HepG2 (cell line): ENCODE results near the gene SASH1. TPM values are rescaled to one million over a fixed set of nuclear protein-coding genes. Genes with fewer than 3 reads are reported as not detected.
A peak's percentile ranks its signal among the peaks of the same experiment; 100 is the strongest.

ENCODE experiments used
- ATAC-seq: fragments of 200-7000 bp; cut with Tn5 transposase; 3 replicates; pipeline ENCODE4 v1.9.1; 2020; ENCODE audit warnings: mild to moderate bottlenecking, moderate library complexity
- BruUV-seq: library from RNA; stranded (reverse); fragments of 400-500 nt; replicated peaks from 2 replicates; lab custom pipeline; 2021; lab: Mats Ljungman, UMichigan
- CTCF ChIA-PET: fragments of 300-600 bp; formaldehyde crosslinking; extraction: SDS; loops from one replicate; lab custom pipeline; 2021; ENCODE audit warnings: low total read pairs, inconsistent platforms, low intra/inter-chr PET ratio; lab: Yijun Ruan, JAX
- POLR2A ChIA-PET: fragments of 350-600 bp; sonication (Branson Sonifier 250); formaldehyde crosslinking; loops from one replicate; lab custom pipeline; 2020; ENCODE audit warnings: antibody characterized with exemption, inconsistent platforms; lab: Yijun Ruan, JAX
- DNase-seq: peaks from one replicate; pipeline ENCODE4 v3.0.0-alpha.2; 2015; ENCODE audit warnings: low spot score
- FAIRE-seq: peaks from 3 replicates; lab custom pipeline; 2011; peaks lifted over from hg19 to GRCh38; lab: Jason Lieb, UNC
- H2AFZ ChIP-seq: one replicate; pipeline ENCODE4 v1.6.1; 2011; ENCODE audit warnings: low read length, inconsistent platforms
- H3K27ac ChIP-seq: fragments of 300-600 bp; 3 replicates; pipeline ENCODE4 v1.8.0; 2011; ENCODE audit warnings: mixed run types, mild to moderate bottlenecking, mixed read lengths, low read length, inconsistent platforms; ENCODE audit not compliant: insufficient read depth; ENCODE audit errors: extremely low read length
- H3K27me3 ChIP-seq, 2 experiments: fragments of 200-600 bp in 1 of 2; 2 replicates in 1 of 2; 3 replicates in 1 of 2; pipeline versions ENCODE4 v1.6.0 to v1.8.0; 2011; ENCODE audit warnings: low read length in 2 of 2, mild to moderate bottlenecking in 2 of 2, moderate library complexity in 2 of 2, inconsistent platforms in 1 of 2; ENCODE audit not compliant: insufficient read depth in 2 of 2, control insufficient read depth in 1 of 2
- H3K36me3 ChIP-seq, 2 experiments: fragments of 200-600 bp in 1 of 2; replicated peaks in 1 of 2; 2 replicates in 1 of 2; 3 replicates in 1 of 2; pipeline versions ENCODE4 v1.5.1 to v1.8.0; 2011; ENCODE audit warnings: low read length in 2 of 2, inconsistent platforms in 1 of 2; ENCODE audit not compliant: insufficient read depth in 2 of 2, control insufficient read depth in 1 of 2
- H3K4me1 ChIP-seq: 2 replicates; pipeline ENCODE4 v1.5.1; 2012; ENCODE audit warnings: low read length, inconsistent platforms; ENCODE audit not compliant: insufficient read depth
- H3K4me2 ChIP-seq: 2 replicates; pipeline ENCODE4 v1.6.0; 2011; ENCODE audit warnings: low read depth, low read length, inconsistent platforms
- H3K4me3 ChIP-seq, 3 experiments: fragments of 200-600 bp in 1 of 3; sonication (generic), shearing (Covaris generic) in 1 of 3; replicated peaks in 1 of 3; 2 replicates each; pipeline ENCODE4 v1.5.1; 2011 to 2016; ENCODE audit warnings: low read length in 3 of 3, inconsistent platforms in 2 of 3, low read depth in 2 of 3, mild to moderate bottlenecking in 2 of 3, control low read depth in 1 of 3, mixed read lengths in 1 of 3; ENCODE audit not compliant: insufficient read depth in 1 of 3
- H3K79me2 ChIP-seq: one replicate; pipeline ENCODE4 v1.6.1; 2011; ENCODE audit warnings: low read length, inconsistent platforms; ENCODE audit not compliant: insufficient read depth
- H3K9ac ChIP-seq: 2 replicates; pipeline ENCODE4 v1.6.0; 2011; ENCODE audit warnings: mild to moderate bottlenecking, low read depth, low read length, inconsistent platforms; ENCODE audit not compliant: insufficient read depth
- H3K9me3 ChIP-seq: 2 replicates; pipeline ENCODE4 v1.5.1; 2012; ENCODE audit warnings: mild to moderate bottlenecking, low read length
- H4K20me1 ChIP-seq: 2 replicates; pipeline ENCODE4 v1.6.0; 2011; ENCODE audit warnings: inconsistent platforms, mild to moderate bottlenecking, low read length, moderate library complexity; ENCODE audit not compliant: insufficient read depth
- ISX ChIP-seq: sonication (generic); formaldehyde crosslinking; conservative IDR thresholded peaks from 2 replicates; pipeline ENCODE4 v1.5.0; 2020; ENCODE audit warnings: missing genetic modification reagents
- KDM3A ChIP-seq: IDR thresholded peaks from 2 replicates; pipeline ENCODE4 v1.6.1; 2018; ENCODE audit warnings: low read depth, missing compliant biosample characterization
- NR1H2 ChIP-seq: sonication (generic); formaldehyde crosslinking; IDR thresholded peaks from 2 replicates; pipeline ENCODE4 v1.8.1; 2022; ENCODE audit warnings: low read depth, missing genetic modification reagents, borderline replicate concordance
- ONECUT2 ChIP-seq: sonication (generic); formaldehyde crosslinking; IDR thresholded peaks from 2 replicates; pipeline ENCODE4 v1.4.0; 2020; ENCODE audit warnings: missing genetic modification reagents
- SCMH1 ChIP-seq: sonication (generic); formaldehyde crosslinking; IDR thresholded peaks from 2 replicates; pipeline ENCODE4 v1.9.0; 2021; ENCODE audit warnings: missing genetic modification reagents, mild to moderate bottlenecking, borderline replicate concordance
- YY1 ChIP-seq: IDR thresholded peaks from 2 replicates; pipeline ENCODE4 v1.6.1; 2011; ENCODE audit warnings: low read length, low read depth, moderate library complexity, mild to moderate bottlenecking; ENCODE audit not compliant: insufficient read depth, insufficient replicate concordance
- ZNF326 ChIP-seq: sonication (generic); formaldehyde crosslinking; IDR thresholded peaks from 2 replicates; pipeline ENCODE4 v1.4.0; 2020; ENCODE audit warnings: missing genetic modification reagents, borderline replicate concordance
- ZNF362 ChIP-seq: sonication (generic); formaldehyde crosslinking; IDR thresholded peaks from 2 replicates; pipeline ENCODE4 v1.4.0; 2020; ENCODE audit warnings: missing genetic modification reagents, mild to moderate bottlenecking, borderline replicate concordance
- ZNF609 ChIP-seq: sonication (generic); formaldehyde crosslinking; IDR thresholded peaks from 2 replicates; pipeline ENCODE4 v1.4.0; 2020; ENCODE audit warnings: mild to moderate bottlenecking, missing genetic modification reagents, borderline replicate concordance
- ZNF816 ChIP-seq: sonication (generic); formaldehyde crosslinking; IDR thresholded peaks from 2 replicates; pipeline ENCODE4 v1.8.0; 2022; ENCODE audit warnings: missing genetic modification reagents, mild to moderate bottlenecking, borderline replicate concordance
- WGBS: methylation state at CpG from one replicate; pipeline ENCODE4 v1.1.6; 2017; ENCODE audit warnings: low lambda C conversion rate; 5-methylcytosine and 5-hydroxymethylcytosine counted together
- in situ Hi-C: cut with HindIII; loops from 2 replicates; pipeline ENCODE4 v1.10.0; 2017; ENCODE audit warnings: low pct_unique_long_range_greater_than_20kb; ENCODE audit not compliant: extremely low pct_ligation_motif_present
- intact Hi-C: fragments of 100-400 bp; cut with micrococcal nuclease; formaldehyde crosslinking; loops from one replicate; pipeline ENCODE4 v1.10.0; 2022; ENCODE audit not compliant: unreplicated experiment
- polyA plus RNA-seq, 8 experiments: library from polyadenylated mRNA; depleted of rRNA in 3 of 8; stranded (reverse) in 7 of 8; unstranded in 1 of 8; fragments of >200 nt; fragmentation: Illumina TruSeq in 4 of 8; extraction: Trizol in 4 of 8; gene quantifications; 2 replicates each; pipeline versions ENCODE4 v1.2.1 to v1.2.3, GENCODE V29; 2011 to 2016; ENCODE audit warnings: low read depth in 4 of 8, missing spikeins in 1 of 8, mixed read lengths in 1 of 8; ENCODE audit not compliant: insufficient read depth in 1 of 8
- total RNA-seq, 5 experiments: library from RNA; depleted of rRNA; stranded (reverse); fragments of >200 nt; fragmentation: Illumina TruSeq; extraction: Trizol; gene quantifications; 2 replicates each; pipeline ENCODE4 v1.2.3, GENCODE V29; 2016; ENCODE audit warnings: low read depth in 1 of 5

The SASH1 gene
- total and polyA plus RNA-seq, 2 of the 13 experiments (the other 11 are each of a cell fraction or from before 2014, with no cell fraction given): 7.5 to 8.2 TPM

GRCh38 chr6:148304976-148305375, 37.7 kb upstream of the SASH1 start (continued):
- TF ChIP-seq ZNF609 (CRISPR knock-in tag): no peak
- TF ChIP-seq, all 625 proteins: peak for 0

GRCh38 chr6:148306286-148306685, 36.4 kb upstream of the SASH1 start:
- ChIA-PET POLR2A (no interaction called here), CTCF (no interaction called here)
- H3K9ac ChIP-seq: no peak overlapping the region
- FAIRE-seq (no peak), ATAC-seq (peak; percentile 34), DNase-seq (no peak)
- no peaks in the 10 kb centered on the region for H3K36me3 ChIP-seq
- no peaks in the 10 kb centered on the region for H3K9me3 ChIP-seq
- in situ Hi-C loops (no loop called here), intact Hi-C loops (loop anchor here (5.0 kb wide), 1 partner anchor 36 kb away; the partner anchor contains the start of gene SASH1)
- no peaks in the 10 kb centered on the region for H3K79me2 ChIP-seq
- no peak overlapping the region for H3K4me2 ChIP-seq
- H4K20me1 ChIP-seq: no peaks in the 10 kb centered on the region
- WGBS: 72% methylated on average over 2 of the region's 2 CpGs
- H3K4me3 ChIP-seq: no peak overlapping the region
- H3K27ac ChIP-seq: no peak overlapping the region
- no peak overlapping the region for H2AFZ ChIP-seq
- no TSS peak for BruUV-seq
- peaks cover 13% of the 10 kb centered on the region for H3K4me1 ChIP-seq
- no peaks in the 10 kb centered on the region for H3K27me3 ChIP-seq
- no peak for TF ChIP-seq ONECUT2
- TF ChIP-seq ISX: no peak
- TF ChIP-seq ZNF816: no peak
- TF ChIP-seq ZNF362: no peak
- no peak for TF ChIP-seq SCMH1 (CRISPR knock-in tag)
- TF ChIP-seq NR1H2 (CRISPR knock-in tag): no peak
- TF ChIP-seq YY1: no peak
- TF ChIP-seq KDM3A: no peak
- TF ChIP-seq ZNF326 (CRISPR knock-in tag): no peak
